HCT116 (cell line): ENCODE data around the gene TMED10. TPM values are rescaled to one million over a fixed set of nuclear protein-coding genes. Genes with fewer than 3 reads are reported as not detected.

Experiments
- ATAC-seq: fragments of 200-7000 bp; cut with Tn5 transposase; 2 replicates; pipeline ENCODE4 v1.9.1; 2020; ENCODE audit warnings: mild to moderate bottlenecking, moderate library complexity
- BruUV-seq: library from RNA; stranded (reverse); fragments of 400-500 nt; replicated peaks from 2 replicates; lab custom pipeline; 2021; lab: Mats Ljungman, UMichigan
- CTCF ChIA-PET: fragments of 300-600 bp; sonication (Branson Sonifier 250); formaldehyde crosslinking; loops from one replicate; lab custom pipeline; 2021; ENCODE audit warnings: antibody characterized with exemption; lab: Charles Lee
- POLR2A ChIA-PET: fragments of 300-600, 350-600 bp; sonication (Branson Sonifier 250); formaldehyde crosslinking; loops from one replicate; lab custom pipeline; 2021; ENCODE audit warnings: antibody characterized with exemption; lab: Charles Lee
- RAD21 ChIA-PET, 2 experiments: fragments of 300-600 bp; sonication (Branson Sonifier 250); formaldehyde crosslinking; loops; one replicate each; lab custom pipeline; 2023; ENCODE audit warnings: low total read pairs in 2 of 2; ENCODE audit not compliant: uncharacterized antibody in 2 of 2, unreplicated experiment in 2 of 2, low non-redundant PET in 1 of 2; lab: Charles Lee
- DNase-seq: peaks from one replicate; pipeline ENCODE4 v3.0.0-alpha.2; 2010; ENCODE audit warnings: low read depth, low spot score
- H2AFZ ChIP-seq: fragments of 200-600 bp; shearing (Covaris generic), sonication (generic); 2 replicates; pipeline ENCODE4 v1.6.1; 2017; ENCODE audit warnings: low read depth, mixed run types, mixed read lengths, antibody characterized with exemption, low read length; ENCODE audit not compliant: poor library complexity, severe bottlenecking
- H3K27ac ChIP-seq: 2 replicates; pipeline ENCODE4 v1.5.1; 2012; ENCODE audit warnings: low read depth, low read length
- H3K27me3 ChIP-seq: fragments of 200-600 bp; sonication (generic); 2 replicates; pipeline ENCODE4 v1.6.1; 2016; ENCODE audit warnings: mixed run types, low read length, mixed read lengths; ENCODE audit not compliant: insufficient read depth
- H3K36me3 ChIP-seq, 2 experiments: fragments of 200-500 bp in 1 of 2; fragments of 200-600 bp in 1 of 2; sonication (Bioruptor generic) in 1 of 2; sonication (generic) in 1 of 2; 2 replicates each; pipeline versions ENCODE4 v1.5.1 to v1.6.1; 2014 to 2016; ENCODE audit warnings: low read length in 2 of 2, inconsistent platforms in 1 of 2, mixed read lengths in 1 of 2, mixed run types in 1 of 2; ENCODE audit not compliant: insufficient read depth in 2 of 2, control insufficient read depth in 1 of 2
- H3K4me1 ChIP-seq, 2 experiments: fragments of 200-600 bp in 1 of 2; sonication (generic) in 1 of 2; 2 replicates each; pipeline versions ENCODE4 v1.5.1 to v1.6.1; 2012 to 2017; ENCODE audit warnings: low read length in 2 of 2, inconsistent platforms in 1 of 2, mild to moderate bottlenecking in 1 of 2, mixed read lengths in 1 of 2, mixed run types in 1 of 2, moderate library complexity in 1 of 2; ENCODE audit not compliant: insufficient read depth in 2 of 2, control insufficient read depth in 1 of 2
- H3K4me2 ChIP-seq: fragments of 200-600 bp; sonication (generic); 2 replicates; pipeline ENCODE4 v1.6.1; 2017; ENCODE audit warnings: mixed run types, low read length, mixed read lengths
- H3K4me3 ChIP-seq, 2 experiments: fragments of 200-600 bp in 1 of 2; sonication (generic) in 1 of 2; replicated peaks in 1 of 2; 2 replicates each; pipeline ENCODE4 v1.5.1; 2011 to 2016; ENCODE audit warnings: low read length in 2 of 2, control low read depth in 1 of 2, low read depth in 1 of 2, mild to moderate bottlenecking in 1 of 2, mixed read lengths in 1 of 2, mixed run types in 1 of 2
- H3K79me2 ChIP-seq: fragments of 200-600 bp; sonication (generic); 2 replicates; pipeline ENCODE4 v1.6.1; 2017; ENCODE audit warnings: mild to moderate bottlenecking, mixed run types, low read length, moderate library complexity, mixed read lengths; ENCODE audit not compliant: insufficient read depth
- H3K9ac ChIP-seq: fragments of 200-600 bp; sonication (generic); 2 replicates; pipeline ENCODE4 v1.6.1; 2016; ENCODE audit warnings: low read length, mixed read lengths
- H3K9me2 ChIP-seq: fragments of 200-600 bp; sonication (generic), shearing (Covaris generic); 2 replicates; pipeline ENCODE4 v1.6.1; 2017; ENCODE audit warnings: mixed run types, mild to moderate bottlenecking, moderate library complexity; ENCODE audit not compliant: insufficient read depth
- H3K9me3 ChIP-seq, 2 experiments: fragments of 200-500 bp in 1 of 2; fragments of 200-600 bp in 1 of 2; sonication (Bioruptor generic) in 1 of 2; sonication (generic) in 1 of 2; 2 replicates each; pipeline ENCODE4 v1.6.1; 2014 to 2017; ENCODE audit warnings: low read length in 2 of 2, mixed read lengths in 2 of 2, inconsistent platforms in 1 of 2, low read depth in 1 of 2, mild to moderate bottlenecking in 1 of 2, mixed run types in 1 of 2, moderate library complexity in 1 of 2; ENCODE audit not compliant: control insufficient read depth in 1 of 2, insufficient read depth in 1 of 2
- H4K20me1 ChIP-seq: fragments of 200-600 bp; sonication (generic), shearing (Covaris generic); 2 replicates; pipeline ENCODE4 v1.6.1; 2017; ENCODE audit warnings: mixed run types, mild to moderate bottlenecking, moderate library complexity; ENCODE audit not compliant: insufficient read depth
- CEBPB ChIP-seq: IDR thresholded peaks from 2 replicates; pipeline ENCODE4 v1.6.1; 2012; ENCODE audit warnings: low read depth
- ELF1 ChIP-seq: IDR thresholded peaks from 2 replicates; pipeline ENCODE4 v1.6.1; 2012; ENCODE audit warnings: low read depth, borderline replicate concordance
- EZH2 ChIP-seq: fragments of 200-600 bp; sonication (generic); IDR thresholded peaks from 2 replicates; pipeline ENCODE4 v1.6.1; 2017; ENCODE audit warnings: antibody characterized with exemption, mixed run types
- EZH2phosphoT487 ChIP-seq: fragments of 200-600 bp; IDR thresholded peaks from 2 replicates; pipeline ENCODE4 v1.6.1; 2018; ENCODE audit warnings: antibody characterized with exemption, borderline replicate concordance
- FOSL1 ChIP-seq: IDR thresholded peaks from 2 replicates; pipeline ENCODE4 v1.6.1; 2012; ENCODE audit warnings: low read depth
- JUND ChIP-seq: IDR thresholded peaks from 2 replicates; pipeline ENCODE4 v1.6.1; 2012
- MAX ChIP-seq: IDR thresholded peaks from 2 replicates; pipeline ENCODE4 v1.6.1; 2012
- POLR2A ChIP-seq: IDR thresholded peaks from 2 replicates; pipeline ENCODE4 v1.7.0; 2011; ENCODE audit warnings: borderline replicate concordance; ENCODE audit not compliant: insufficient read depth, insufficient read length; ENCODE audit errors: extremely low read depth
- RAD21 ChIP-seq: IDR thresholded peaks from 2 replicates; pipeline ENCODE4 v1.6.1; 2012; ENCODE audit warnings: low read depth, mild to moderate bottlenecking
- REST ChIP-seq: IDR thresholded peaks from 2 replicates; pipeline ENCODE4 v1.6.1; 2012; ENCODE audit warnings: low read depth
- SRF ChIP-seq: IDR thresholded peaks from 2 replicates; pipeline ENCODE4 v1.6.1; 2012; ENCODE audit warnings: low read depth
- TCF7L2 ChIP-seq: IDR thresholded peaks from 2 replicates; pipeline ENCODE4 v1.7.0; 2011; ENCODE audit warnings: borderline replicate concordance, inconsistent platforms; ENCODE audit not compliant: insufficient read depth, insufficient read length; ENCODE audit errors: extremely low read depth
- YY1 ChIP-seq: IDR thresholded peaks from 2 replicates; pipeline ENCODE4 v1.6.1; 2011; ENCODE audit warnings: low read length, low read depth, moderate library complexity, mild to moderate bottlenecking; ENCODE audit not compliant: insufficient replicate concordance; ENCODE audit errors: extremely low read depth
- ZBTB33 ChIP-seq: IDR thresholded peaks from 2 replicates; pipeline ENCODE4 v1.6.1; 2011; ENCODE audit warnings: mild to moderate bottlenecking, low read length, moderate library complexity; ENCODE audit not compliant: insufficient replicate concordance; ENCODE audit errors: extremely low read depth
- ZFX ChIP-seq: fragments of 450-650 bp; IDR thresholded peaks from 2 replicates; pipeline ENCODE4 v1.6.1; 2017
- intact Hi-C: fragments of 100-400 bp; cut with micrococcal nuclease; formaldehyde crosslinking; loops from 2 replicates; pipeline ENCODE4 v1.10.0; 2022
- total RNA-seq: library from RNA; stranded (reverse); gene quantifications from one replicate; pipeline ENCODE4 v1.2.1, GENCODE V29; 2021; ENCODE audit not compliant: unreplicated experiment

Gene TMED10
- total RNA-seq, 1 experiment from 2014 or later: 303 TPM

- Histone ChIP-seq H3K27ac (no peak overlapping the region), H4K20me1 (no peaks in the 10 kb centered on the region), H3K36me3 (no peaks in the 10 kb centered on the region), H3K9me2 (no peaks in the 10 kb centered on the region), H3K9ac (no peak overlapping the region), H3K4me2 (no peak overlapping the region), H3K4me1 (peaks cover 14 to 26% of the 10 kb centered on the region in 2 experiments; a peak in 3 of 4 replicates), H3K79me2 (no peaks in the 10 kb centered on the region), H3K9me3 (no peaks in the 10 kb centered on the region), H3K27me3 (no peaks in the 10 kb centered on the region), H3K4me3 (no peak overlapping the region), H2AFZ (no peak overlapping the region)
- ATAC-seq (no peak), DNase-seq (no peak)
- POLR2A ChIA-PET: no interaction called here
- TF ChIP-seq EZH2phosphoT487: no peak
- no peak for TF ChIP-seq RAD21
- no peak for TF ChIP-seq YY1
- TF ChIP-seq SRF: no peak
- TF ChIP-seq ZFX: no peak
- intact Hi-C loops: no loop called here
- BruUV-seq: no TSS peak
- RAD21 ChIA-PET: no interaction called here
- CTCF ChIA-PET: no interaction called here
These were observed 20.1 kb upstream of the TMED10 start for GRCh38 chr14:75196468-75196867.

- Histone ChIP-seq H2AFZ (no peak overlapping the region), H3K4me1 (peaks cover 14 to 25% of the 10 kb centered on the region in 2 experiments; a peak in 3 of 4 replicates), H3K27me3 (no peaks in the 10 kb centered on the region), H3K36me3 (no peaks in the 10 kb centered on the region), H3K4me3 (no peak overlapping the region), H3K9ac (no peak overlapping the region), H3K79me2 (no peaks in the 10 kb centered on the region), H3K9me2 (no peaks in the 10 kb centered on the region), H4K20me1 (no peaks in the 10 kb centered on the region), H3K4me2 (no peak overlapping the region), H3K9me3 (no peaks in the 10 kb centered on the region), H3K27ac (no peak overlapping the region)
- BruUV-seq: no TSS peak
- DNase-seq: no peak
- ChIA-PET RAD21 (no interaction called here), CTCF (no interaction called here), POLR2A (no interaction called here)
- intact Hi-C loops: no loop called here
- no peak for ATAC-seq
- TF ChIP-seq RAD21 (no peak), REST (no peak), ZBTB33 (no peak), SRF (no peak), ELF1 (no peak), FOSL1 (no peak), EZH2 (no peak), MAX (no peak), CEBPB (no peak), EZH2phosphoT487 (no peak), JUND (no peak), POLR2A (no peak), TCF7L2 (no peak)
These were observed 19.7 kb upstream of the TMED10 start for GRCh38 chr14:75196064-75196463.
